Activated CD4-positive, alpha-beta T cell treated with anti-CD3 and anti-CD28 coated beads, Interleukin-2, amount 50 U/mL, for 4 hours (primary cell): ENCODE results near the gene GAB2.
"Not testable (repeated sequence)": the region's sequence is repeated elsewhere in the genome, so short reads cannot be mapped to it uniquely, and the experiment has no call there.

Experiments used
- DNase-seq, 2 experiments: peaks; one replicate each; pipeline ENCODE4 v3.0.0-alpha.2; 2020

The GAB2 gene

DNA sequence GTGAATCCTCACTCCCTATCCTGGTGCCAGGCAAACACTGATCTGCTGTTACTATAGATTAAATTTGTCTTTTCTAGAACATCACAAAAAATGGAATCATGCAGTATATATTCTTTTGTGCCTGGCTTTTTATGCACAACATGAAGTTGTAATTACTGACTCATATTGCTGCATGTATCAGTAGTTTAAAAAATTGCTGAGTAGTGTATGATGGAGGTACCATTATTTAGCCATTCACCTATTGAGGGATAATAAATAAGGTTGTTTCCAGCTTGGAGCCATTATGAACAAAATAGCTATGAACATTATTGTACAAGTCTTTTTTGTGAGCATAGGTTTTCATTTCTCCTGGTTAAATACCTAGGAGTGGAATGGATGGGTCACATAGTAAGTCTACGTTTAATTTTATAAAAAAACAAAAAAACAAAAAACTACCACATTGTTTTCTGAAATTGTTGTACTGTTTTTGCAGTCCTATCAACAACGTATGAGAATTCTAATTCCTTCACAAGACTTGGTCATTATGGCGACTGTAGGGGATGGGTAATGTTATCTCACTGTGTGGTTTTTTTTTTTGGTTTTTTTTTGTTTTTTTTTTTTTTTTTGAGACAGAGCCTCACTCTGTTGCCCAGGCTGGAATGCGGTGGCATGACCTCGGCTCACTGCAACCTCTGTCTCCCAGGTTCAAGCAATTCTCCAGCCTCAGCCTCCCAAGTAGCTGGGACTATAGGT is 117.3 kb downstream of the GAB2 start:
- DNase-seq = no peak

GRCh38 chr11:78299000-78299710 is 118.5 kb downstream of the GAB2 start:
- DNase-seq = no peak

GRCh38 chr11:78298291-78298771 is 119.3 kb downstream of the GAB2 start:
- DNase-seq = no peak

DNA sequence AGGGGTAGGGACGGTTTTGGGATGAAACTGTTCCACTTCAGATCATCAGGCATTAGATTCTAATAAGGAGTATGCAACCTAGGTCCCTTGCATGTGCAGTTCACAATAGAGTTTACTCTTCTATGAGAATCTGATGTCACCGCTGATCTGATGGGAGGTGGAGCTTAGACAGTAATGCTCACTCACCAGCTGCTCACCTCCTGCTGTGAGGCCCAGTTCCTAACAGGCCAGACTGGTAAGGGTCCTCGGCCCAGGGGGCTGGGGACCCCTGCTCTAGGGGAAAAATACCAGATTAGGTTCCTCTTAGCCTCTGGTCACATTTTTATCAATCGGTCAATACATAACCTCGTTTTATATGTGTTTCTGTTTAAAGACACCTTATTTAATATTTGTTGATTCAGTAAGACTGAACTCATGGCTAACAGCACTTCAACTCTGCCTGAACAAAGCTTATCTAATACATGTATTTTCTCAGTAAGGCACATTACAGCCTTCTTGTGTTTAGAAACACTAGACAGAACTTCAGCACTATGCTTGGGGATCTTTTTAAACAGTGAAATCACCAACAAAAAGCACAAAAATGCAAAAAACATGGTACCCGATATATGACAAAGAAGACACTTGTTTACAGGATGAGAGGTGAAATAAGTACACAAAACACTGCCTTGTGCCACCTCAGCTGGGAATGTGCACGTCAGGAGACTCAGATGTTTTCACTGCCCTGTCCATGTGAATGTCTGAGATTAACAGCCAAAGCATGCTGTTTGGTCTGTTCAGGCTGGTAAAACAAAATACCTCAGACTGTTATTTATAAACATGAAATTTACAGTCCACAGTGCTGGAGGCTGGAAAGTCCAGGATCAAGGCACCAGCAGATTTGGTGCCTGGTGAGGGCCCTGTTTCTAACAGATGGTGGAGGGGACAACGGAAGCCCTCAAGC is 121.4 kb downstream of the GAB2 start:
- no peak for DNase-seq

DNA sequence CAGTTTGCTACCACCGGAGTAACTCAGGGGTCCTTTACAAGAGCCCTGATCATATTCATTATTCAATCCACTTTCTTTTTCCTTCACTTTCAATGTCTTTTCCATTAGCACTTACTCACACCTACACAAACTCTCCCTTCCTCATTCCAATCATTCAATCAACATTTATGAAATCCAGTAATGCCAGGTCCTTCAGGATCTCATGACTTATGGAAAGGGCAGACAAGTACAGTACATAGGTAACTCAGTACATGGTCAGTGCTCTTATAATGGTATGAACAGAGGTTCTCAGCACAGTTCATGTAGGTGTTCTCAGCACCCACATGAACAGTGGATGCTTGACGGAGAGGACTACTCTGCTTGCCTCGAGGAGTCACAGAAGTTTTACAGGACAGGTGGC is 122.3 kb downstream of the GAB2 start:
- DNase-seq = no peak

DNA sequence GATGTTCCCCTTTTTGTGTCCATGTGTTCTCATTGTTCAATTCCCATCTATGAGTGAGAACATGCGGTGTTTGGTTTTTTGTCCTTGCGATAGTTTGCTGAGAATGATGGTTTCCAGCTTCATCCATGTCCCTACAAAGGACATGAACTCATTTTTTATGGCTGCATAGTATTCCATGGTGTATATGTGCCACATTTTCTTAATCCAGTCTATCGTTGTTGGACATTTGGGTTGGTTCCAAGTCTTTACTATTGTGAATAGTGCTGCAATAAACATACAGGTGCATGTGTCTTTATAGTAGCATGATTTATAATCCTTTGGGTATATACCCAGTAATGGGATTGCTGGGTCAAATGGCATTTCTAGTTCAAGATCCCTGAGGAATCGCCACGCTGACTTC is 123.5 kb downstream of the GAB2 start:
- not testable (repeated sequence) for DNase-seq

DNA sequence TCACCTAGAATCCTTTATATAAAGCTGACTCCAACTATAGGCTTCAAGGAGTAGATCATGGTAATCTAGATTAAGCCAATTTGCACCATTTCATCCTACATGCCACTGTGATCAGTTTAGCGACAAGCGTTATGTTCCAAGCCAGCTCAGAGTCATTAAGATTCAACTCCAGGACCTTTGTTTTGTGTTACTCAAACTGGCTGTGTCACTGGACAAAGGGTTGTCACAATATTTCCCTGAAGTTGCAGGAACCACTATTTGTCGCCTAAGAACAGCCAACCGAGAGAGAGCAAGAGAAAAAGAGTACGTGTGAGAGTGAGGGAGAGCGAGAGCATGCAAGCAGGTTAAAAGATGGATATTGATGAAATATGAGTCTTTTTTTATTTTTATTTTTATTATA is 124.1 kb downstream of the GAB2 start:
- no peak for DNase-seq

DNA sequence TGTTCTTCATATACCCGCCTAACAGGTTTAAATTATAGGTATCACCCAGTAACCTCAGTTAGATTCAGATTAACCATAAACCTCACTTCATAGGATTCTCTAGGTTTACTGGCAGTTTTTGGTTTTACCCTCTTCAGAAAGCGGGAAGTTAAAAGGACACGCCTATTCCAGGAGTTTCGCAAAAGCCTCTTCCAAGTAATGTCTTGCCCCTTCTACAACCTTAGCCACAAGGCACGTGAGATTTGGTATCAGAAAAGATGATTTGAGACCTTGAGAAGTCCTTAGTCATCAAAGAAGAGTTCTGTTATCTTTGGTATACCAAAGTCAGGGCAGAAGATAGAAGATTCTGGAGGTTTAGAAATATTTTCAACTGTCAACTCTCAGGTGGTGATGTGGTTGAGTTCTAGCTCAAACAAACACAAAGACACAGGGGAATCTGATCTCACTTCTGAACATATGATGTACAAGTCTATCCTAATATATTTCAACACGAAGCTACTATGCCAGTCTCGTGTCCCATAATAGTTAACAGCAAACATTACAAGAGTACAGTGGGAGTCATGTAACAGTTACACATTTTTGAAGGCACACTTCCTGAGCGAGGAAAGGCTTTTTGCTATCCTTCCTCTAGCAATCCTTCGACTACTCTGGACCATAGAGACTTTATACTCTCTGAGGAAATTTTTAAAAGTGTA is 125.4 kb downstream of the GAB2 start:
- DNase-seq = no peak

- DNase-seq = no peak
Observed at GRCh38 chr11:78291503-78292108, 126.0 kb downstream of the GAB2 start.

DNA sequence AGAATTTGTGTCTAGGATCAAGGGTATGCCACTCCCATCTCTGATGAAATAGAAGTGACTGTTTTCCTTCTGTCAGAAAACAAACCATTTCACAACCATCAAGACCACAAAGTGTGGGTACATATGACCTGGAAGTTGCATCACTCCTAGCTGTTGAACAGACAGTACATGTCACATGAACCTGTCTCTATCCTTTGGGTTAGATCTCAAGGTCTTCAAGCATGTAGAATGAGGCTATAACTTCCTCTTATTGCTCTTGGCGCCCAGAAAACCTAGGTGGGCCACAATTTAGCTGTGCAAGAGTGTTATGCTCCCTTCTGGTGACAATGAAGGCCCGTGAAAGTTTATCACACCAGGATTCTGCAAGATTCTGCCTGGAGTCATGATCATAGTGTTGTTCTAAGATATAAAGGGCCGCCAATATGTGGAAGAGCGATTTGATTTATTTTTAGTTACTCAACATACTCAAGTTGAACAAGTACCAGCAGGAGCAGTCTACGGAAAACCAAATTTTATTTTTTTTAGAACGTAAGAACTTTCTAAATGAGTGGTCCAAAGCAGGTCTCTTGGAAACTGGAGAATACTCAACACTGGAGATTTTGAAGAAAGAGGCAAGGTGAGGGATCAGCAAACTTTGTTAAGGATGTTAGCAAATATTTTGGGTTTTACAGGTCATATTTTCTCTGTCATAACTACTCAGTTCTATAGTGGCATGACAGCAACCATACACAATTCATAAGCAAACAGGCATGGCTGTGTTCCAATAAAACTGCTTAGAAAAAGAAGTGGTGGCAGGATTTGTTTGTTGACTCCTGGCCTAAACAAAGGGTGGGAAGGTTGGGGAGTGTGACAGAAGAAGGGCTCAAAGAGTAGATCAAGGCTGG is 127.1 kb downstream of the GAB2 start:
- no peak for DNase-seq

- DNase-seq = no peak
Observed at GRCh38 chr11:78289552-78290292, 127.9 kb downstream of the GAB2 start.

DNA sequence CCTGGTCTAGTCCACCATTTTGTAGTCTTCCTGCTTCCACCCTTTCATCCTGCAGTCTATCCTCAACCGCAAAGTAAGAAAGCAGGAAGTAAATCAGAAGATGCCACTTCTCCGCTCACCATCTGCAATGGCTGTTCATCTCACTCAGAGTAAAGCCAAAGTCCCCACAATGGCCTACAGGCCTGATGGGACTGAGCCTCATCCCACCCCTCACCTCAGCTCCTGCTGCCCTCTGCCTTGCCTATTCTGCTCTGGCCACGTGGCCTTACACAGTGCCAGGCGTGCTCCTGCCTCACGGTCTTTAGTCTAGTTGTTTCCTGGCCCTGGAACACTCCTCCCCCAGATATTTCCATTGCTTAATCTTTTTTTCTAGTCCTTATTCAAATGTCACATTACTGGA is 133.4 kb downstream of the GAB2 start:
- no peak for DNase-seq

DNA sequence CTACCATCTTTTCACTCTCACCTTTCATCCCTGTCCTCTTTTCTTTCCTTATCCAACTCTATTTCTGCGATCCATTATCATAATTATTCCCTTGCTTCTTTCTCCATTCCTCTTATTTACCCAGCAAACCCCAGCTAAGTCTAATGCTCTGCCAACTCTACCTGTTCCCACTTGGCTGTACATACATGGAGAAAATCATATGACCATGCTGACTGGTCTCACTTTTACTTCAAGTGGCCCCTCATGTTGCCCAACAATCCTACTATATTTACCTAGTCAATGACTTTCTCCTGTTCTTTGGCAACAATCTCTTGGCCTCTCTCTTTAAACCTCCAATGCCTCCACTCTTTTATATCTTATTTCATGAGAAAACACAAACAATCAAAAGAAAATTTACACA is 134.8 kb downstream of the GAB2 start:
- no peak for DNase-seq

- no peak for DNase-seq
Observed at GRCh38 chr11:78281511-78281910, 136.1 kb downstream of the GAB2 start.

DNA sequence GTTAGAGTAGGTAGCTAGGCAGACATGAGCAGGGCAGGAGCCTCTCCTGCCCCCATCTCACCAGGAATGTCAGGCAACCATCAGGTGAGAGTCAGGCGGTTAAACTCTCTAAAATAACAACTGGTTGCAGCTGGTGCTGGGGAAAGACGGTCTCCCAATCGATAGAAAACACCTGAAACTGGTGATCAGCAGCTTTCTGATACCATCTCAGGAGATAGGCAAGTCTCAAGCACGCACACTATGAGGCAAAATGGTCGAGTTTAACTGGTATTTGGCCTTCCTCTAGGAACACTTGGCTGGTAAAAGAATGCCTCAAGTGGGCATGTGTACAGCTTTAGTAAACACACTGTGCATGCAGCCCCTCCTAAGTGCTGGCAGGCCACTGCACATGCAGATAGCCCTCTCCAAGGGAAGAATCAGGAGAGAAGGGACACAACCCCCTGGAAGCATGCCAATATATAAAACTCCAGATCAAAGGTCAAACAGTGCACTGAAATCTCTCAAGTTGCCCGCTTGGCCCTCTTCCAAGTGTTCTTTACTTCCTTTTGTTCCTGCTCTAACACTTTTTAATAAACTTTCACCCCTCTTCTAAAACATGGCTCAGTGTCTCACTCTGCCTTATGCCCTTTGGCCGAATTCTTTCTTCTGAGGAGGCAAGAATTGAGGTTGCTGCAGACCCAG is 140.2 kb downstream of the GAB2 start:
- no peak for DNase-seq

DNA sequence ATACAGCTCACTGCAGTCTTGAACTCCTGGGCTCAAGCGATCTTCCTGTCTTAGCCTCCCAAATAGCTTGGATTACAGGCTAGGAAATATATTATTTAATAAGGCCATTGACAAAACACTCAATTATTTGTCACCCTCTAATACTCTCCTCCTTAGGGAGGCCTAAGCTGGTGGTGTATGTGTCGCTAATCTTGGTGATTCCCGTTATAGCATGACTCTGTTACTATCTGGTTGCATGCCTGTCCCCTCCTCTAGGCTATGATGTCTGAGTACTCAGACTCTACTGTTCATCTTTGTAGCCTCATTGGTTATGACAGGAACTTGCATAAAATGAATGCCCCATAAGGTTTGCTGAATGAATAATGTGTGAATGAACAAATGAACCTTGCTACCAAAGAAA is 141.3 kb downstream of the GAB2 start:
- no peak for DNase-seq

- no peak for DNase-seq
Observed at GRCh38 chr11:78274739-78275138, 142.9 kb downstream of the GAB2 start.

DNA sequence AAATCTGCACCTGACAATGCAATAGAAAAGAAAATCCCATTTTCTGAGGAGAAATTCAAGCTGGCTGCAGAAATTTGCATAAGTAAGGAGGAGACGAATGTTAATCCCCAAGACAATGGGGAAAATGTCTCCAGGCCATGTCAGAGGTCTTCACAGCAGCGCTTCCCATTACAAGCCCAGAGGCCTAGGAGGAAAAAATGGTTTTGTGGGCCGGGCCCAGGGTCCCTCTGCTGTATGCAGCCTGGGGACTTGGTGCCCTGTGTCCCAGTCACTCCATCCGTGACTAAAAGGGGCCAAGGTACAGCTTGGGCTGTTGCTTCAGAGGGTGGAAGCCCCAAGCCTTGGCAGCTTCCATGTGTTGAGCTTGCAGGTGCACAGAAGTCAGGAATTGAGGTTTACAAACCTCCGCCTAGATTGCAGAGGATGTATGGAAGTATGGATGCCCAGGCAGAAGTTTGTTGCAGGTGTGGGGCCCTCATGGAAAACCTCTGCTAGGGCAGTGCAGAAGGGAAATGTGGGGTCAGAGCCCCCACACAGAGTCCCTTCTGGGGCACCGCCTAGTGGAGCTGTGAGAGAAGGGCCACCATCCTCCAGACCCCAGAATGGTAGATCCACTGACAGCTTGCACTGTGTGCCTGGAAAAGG is 144.9 kb downstream of the GAB2 start:
- not testable (repeated sequence) for DNase-seq

DNA sequence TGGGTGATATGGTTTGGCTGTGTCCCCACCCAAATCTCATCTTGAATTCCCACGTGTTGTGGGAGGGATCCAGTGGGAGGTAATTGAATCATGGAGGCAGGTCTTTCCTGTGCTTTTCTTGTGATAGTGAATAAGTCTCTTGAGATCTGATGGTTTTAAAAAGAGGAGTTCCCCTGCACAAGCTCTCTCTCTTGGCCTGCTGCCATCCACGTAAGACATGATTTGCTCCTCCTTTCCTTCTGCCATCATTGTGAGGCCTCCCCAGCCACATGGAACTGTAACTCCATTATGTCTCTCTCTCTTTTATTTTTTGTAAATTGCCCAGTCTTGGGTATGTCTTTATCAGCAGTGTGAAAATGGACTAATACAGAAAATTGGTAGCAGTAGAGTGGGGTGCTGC is 145.8 kb downstream of the GAB2 start:
- DNase-seq = not testable (repeated sequence)
